SU-DHL-6 (cell line): ENCODE data around the gene UBASH3B.
A peak's percentile ranks its signal among the peaks of the same experiment; 100 is the strongest.

ENCODE experiments used
- H2AFZ ChIP-seq: fragments of 200-600 bp; sonication (generic); 2 replicates; pipeline ENCODE4 v1.6.1; 2014; ENCODE audit warnings: low read depth, mild to moderate bottlenecking, moderate library complexity, mixed read lengths, antibody characterized with exemption, low read length; ENCODE audit not compliant: severe bottlenecking
- H3F3A ChIP-seq: fragments of 200-600 bp; shearing (Covaris generic); 2 replicates; pipeline ENCODE4 v1.6.0; 2016; ENCODE audit warnings: antibody characterized with exemption, mild to moderate bottlenecking; ENCODE audit not compliant: insufficient read depth
- H3K27ac ChIP-seq: fragments of 200-600 bp; sonication (generic); 2 replicates; pipeline ENCODE4 v1.5.1; 2016; ENCODE audit warnings: low read depth, mild to moderate bottlenecking, low read length, moderate library complexity, mixed read lengths
- H3K27me3 ChIP-seq: fragments of 200-600 bp; sonication (generic), shearing (Covaris generic); 2 replicates; pipeline ENCODE4 v1.6.0; 2014; ENCODE audit warnings: mild to moderate bottlenecking, low read length
- H3K36me3 ChIP-seq: fragments of 200-600 bp; sonication (generic); 2 replicates; pipeline ENCODE4 v1.6.1; 2014; ENCODE audit warnings: mild to moderate bottlenecking, low read length, mixed read lengths
- H3K4me2 ChIP-seq: fragments of 300-600, 200-600 bp; shearing (Covaris generic), sonication (generic); 2 replicates; pipeline ENCODE4 v1.6.0; 2014; ENCODE audit warnings: low read length, low read depth, mild to moderate bottlenecking; ENCODE audit not compliant: poor library complexity, severe bottlenecking
- H3K4me3 ChIP-seq: fragments of 200-600 bp; sonication (generic); 2 replicates; pipeline ENCODE4 v1.5.1; 2014; ENCODE audit warnings: antibody characterized with exemption, low read length, mild to moderate bottlenecking, mixed read lengths; ENCODE audit not compliant: insufficient read depth, poor library complexity, severe bottlenecking
- H3K79me2 ChIP-seq: fragments of 200-600 bp; sonication (generic); 2 replicates; pipeline ENCODE4 v1.6.1; 2014; ENCODE audit warnings: mild to moderate bottlenecking, low read length, moderate library complexity; ENCODE audit not compliant: insufficient read depth
- H3K9ac ChIP-seq: fragments of 200-600 bp; sonication (generic); 2 replicates; pipeline ENCODE4 v1.7.0; 2014; ENCODE audit warnings: mild to moderate bottlenecking, low read length
- H3K9me2 ChIP-seq: fragments of 200-600 bp; sonication (generic); replicated peaks from 2 replicates; pipeline ENCODE4 v1.6.1; 2014; ENCODE audit warnings: low read length; ENCODE audit not compliant: insufficient read depth
- H3K9me3 ChIP-seq: fragments of 200-600 bp; sonication (generic); 2 replicates; pipeline ENCODE4 v1.6.1; 2014; ENCODE audit warnings: low read length, mixed read lengths; ENCODE audit not compliant: insufficient read depth
- H4K20me1 ChIP-seq: fragments of 200-600 bp; sonication (generic); 2 replicates; pipeline ENCODE4 v1.6.1; 2014; ENCODE audit warnings: low read depth, mild to moderate bottlenecking, antibody characterized with exemption, low read length, moderate library complexity, mixed read lengths
- EZH2phosphoT487 ChIP-seq: fragments of 200-600 bp; sonication (generic), shearing (Covaris generic); conservative IDR thresholded peaks from 2 replicates; pipeline ENCODE4 v1.6.1; 2018; ENCODE audit warnings: mild to moderate bottlenecking, antibody characterized with exemption, low read length, moderate library complexity, mixed read lengths
- TF ChIP-seq, protein P1 (sequence below): fragments of 200-600 bp; sonication (generic); IDR thresholded peaks from one replicate; pipeline ENCODE4 v1.5.1; 2017; ENCODE audit warnings: antibody characterized with exemption, mild to moderate bottlenecking, low read length, moderate library complexity; ENCODE audit not compliant: insufficient read depth, poor library complexity, severe bottlenecking

UBASH3B gene

DNA sequence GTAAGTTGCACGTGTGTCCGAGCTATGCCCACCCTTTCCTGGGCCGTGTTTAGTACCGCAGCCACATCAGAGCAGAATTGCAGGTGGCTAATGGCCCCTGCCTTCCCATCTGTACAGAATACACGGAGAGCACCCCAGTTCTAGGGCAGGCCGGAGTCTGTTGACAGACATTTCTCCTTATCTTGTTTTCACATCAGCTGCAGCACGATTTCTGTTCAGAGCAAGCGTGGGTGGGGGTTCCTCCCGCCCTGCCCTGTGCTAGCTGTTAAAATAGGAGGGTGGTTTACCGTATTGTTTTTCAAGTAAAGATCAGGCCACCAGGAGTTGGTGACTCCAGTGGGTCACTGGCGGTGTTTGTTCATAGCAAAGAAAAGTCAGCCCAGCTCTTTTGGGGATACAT, 41.1 kb downstream of the UBASH3B start:
- Histone ChIP-seq H3K9ac (peak overlapping the region; percentile 12; the same call in 1 of the 2 replicates), H3K36me3 (no peaks in the 10 kb centered on the region), H3K4me2 (peak overlapping the region; percentile 57), H3F3A (peaks cover 10% of the 10 kb centered on the region), H3K9me3 (no peaks in the 10 kb centered on the region), H3K9me2 (no peaks in the 10 kb centered on the region), H3K79me2 (no peaks in the 10 kb centered on the region), H3K4me3 (no peak overlapping the region), H3K27me3 (no peaks in the 10 kb centered on the region), H3K27ac (peak overlapping the region; percentile 84), H4K20me1 (no peaks in the 10 kb centered on the region), H2AFZ (peak overlapping the region; percentile 8)
- TF ChIP-seq EZH2phosphoT487, result no peak
- TF ChIP-seq, protein P1, sequence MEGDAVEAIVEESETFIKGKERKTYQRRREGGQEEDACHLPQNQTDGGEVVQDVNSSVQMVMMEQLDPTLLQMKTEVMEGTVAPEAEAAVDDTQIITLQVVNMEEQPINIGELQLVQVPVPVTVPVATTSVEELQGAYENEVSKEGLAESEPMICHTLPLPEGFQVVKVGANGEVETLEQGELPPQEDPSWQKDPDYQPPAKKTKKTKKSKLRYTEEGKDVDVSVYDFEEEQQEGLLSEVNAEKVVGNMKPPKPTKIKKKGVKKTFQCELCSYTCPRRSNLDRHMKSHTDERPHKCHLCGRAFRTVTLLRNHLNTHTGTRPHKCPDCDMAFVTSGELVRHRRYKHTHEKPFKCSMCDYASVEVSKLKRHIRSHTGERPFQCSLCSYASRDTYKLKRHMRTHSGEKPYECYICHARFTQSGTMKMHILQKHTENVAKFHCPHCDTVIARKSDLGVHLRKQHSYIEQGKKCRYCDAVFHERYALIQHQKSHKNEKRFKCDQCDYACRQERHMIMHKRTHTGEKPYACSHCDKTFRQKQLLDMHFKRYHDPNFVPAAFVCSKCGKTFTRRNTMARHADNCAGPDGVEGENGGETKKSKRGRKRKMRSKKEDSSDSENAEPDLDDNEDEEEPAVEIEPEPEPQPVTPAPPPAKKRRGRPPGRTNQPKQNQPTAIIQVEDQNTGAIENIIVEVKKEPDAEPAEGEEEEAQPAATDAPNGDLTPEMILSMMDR, result no peak

DNA sequence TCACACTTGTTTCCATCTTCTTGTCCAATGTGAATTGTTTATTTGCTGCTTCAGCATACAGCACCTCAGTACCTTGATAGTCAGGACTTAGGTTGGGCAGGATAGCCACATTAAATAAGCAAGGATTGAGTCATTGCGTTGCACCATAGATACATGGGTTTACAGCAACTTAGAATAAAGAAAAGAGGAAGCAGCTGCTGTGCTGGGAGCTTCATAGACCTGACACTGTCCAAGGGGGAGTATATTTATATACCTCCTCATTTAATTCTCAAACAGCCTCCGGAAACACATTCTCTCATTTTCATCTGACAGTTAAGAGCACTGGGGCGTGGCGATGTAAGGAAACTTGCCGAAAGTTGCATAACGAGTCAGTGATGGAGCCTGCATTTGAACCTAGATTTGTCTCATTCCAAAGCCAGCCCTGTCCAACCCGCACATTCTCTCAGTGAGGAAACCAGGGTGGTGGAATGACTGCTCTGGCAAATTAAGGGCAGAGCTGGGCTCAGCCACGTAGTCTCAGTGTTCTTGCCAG, 42.2 kb downstream of the UBASH3B start:
- no peaks in the 10 kb centered on the region for H3K9me3 ChIP-seq
- no peaks in the 10 kb centered on the region for H4K20me1 ChIP-seq
- TF ChIP-seq, protein P1, result no peak
- no peak for TF ChIP-seq EZH2phosphoT487
- H3K27me3 ChIP-seq, result no peaks in the 10 kb centered on the region
- peak overlapping the region; percentile 17; the same call in 1 of the 2 replicates for H3K9ac ChIP-seq
- H2AFZ ChIP-seq, result no peak overlapping the region
- H3K36me3 ChIP-seq, result no peaks in the 10 kb centered on the region
- no peaks in the 10 kb centered on the region for H3K79me2 ChIP-seq
- H3K4me2 ChIP-seq, result peak overlapping the region; percentile 57
- no peaks in the 10 kb centered on the region for H3K9me2 ChIP-seq
- H3F3A ChIP-seq, result peaks cover 10% of the 10 kb centered on the region
- H3K4me3 ChIP-seq, result peak overlapping the region; percentile 24
- peak overlapping the region; percentile 84 for H3K27ac ChIP-seq

DNA sequence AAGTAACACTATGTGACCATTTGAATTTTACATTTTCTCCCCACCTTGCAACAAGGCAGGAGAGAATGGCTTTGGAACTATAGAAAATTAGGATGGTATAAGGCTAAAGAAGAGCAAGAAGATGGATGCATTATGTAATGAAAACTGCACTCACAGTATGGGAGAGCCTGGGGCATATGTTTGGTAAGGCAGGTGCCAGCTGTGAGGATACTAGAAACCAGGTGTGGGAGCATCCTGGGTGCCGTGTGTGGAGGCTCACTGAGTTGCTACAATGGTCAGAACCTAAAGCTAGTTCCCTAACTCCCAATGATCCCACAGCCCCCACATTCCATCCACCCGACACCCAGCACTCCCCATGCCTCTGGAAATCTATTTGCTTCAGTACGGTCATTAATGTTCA, 42.9 kb downstream of the UBASH3B start:
- Histone ChIP-seq H3K27me3 (no peaks in the 10 kb centered on the region), H3K9me2 (no peaks in the 10 kb centered on the region), H3K79me2 (no peaks in the 10 kb centered on the region), H3K36me3 (no peaks in the 10 kb centered on the region), H3K4me2 (peak overlapping the region; percentile 57), H4K20me1 (no peaks in the 10 kb centered on the region), H2AFZ (no peak overlapping the region), H3K27ac (peak overlapping the region; percentile 84), H3F3A (peaks cover 10% of the 10 kb centered on the region), H3K9ac (peak overlapping the region; percentile 17; the same call in 1 of the 2 replicates), H3K4me3 (peak overlapping the region; percentile 24), H3K9me3 (no peaks in the 10 kb centered on the region)
- TF ChIP-seq, protein P1, result no peak
- TF ChIP-seq EZH2phosphoT487, result no peak
